ENCODE data around the gene CRB2. TPM values are rescaled to one million over a fixed set of nuclear protein-coding genes. Genes with fewer than 3 reads are reported as not detected.

The CRB2 gene
- total and polyA plus RNA-seq, 2 donors (not counting 1 experiment from before 2014, with no cell fraction given): 1.4 to 2.4 TPM

DNA sequence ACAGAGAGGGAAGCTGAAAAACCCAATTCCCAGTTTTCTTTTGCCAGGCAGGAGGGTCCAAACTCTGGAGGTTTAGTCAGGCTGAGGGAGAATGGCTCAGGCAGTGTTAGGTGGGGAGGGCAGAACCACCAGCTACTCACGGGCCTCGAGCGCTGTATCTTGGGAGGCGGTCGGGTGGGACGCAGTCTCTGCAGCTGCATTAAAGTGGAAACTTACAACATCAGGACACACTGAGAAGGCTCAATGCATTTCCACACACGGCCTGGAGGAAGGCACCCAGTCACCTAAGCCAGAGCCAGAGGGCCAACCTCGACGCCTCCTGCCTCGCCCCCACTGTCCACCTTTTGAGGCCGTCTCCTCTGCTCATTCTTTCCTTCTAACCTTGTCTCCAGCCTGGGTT is 55.6 kb downstream of the CRB2 start:
- TF ChIP-seq, protein P1, sequence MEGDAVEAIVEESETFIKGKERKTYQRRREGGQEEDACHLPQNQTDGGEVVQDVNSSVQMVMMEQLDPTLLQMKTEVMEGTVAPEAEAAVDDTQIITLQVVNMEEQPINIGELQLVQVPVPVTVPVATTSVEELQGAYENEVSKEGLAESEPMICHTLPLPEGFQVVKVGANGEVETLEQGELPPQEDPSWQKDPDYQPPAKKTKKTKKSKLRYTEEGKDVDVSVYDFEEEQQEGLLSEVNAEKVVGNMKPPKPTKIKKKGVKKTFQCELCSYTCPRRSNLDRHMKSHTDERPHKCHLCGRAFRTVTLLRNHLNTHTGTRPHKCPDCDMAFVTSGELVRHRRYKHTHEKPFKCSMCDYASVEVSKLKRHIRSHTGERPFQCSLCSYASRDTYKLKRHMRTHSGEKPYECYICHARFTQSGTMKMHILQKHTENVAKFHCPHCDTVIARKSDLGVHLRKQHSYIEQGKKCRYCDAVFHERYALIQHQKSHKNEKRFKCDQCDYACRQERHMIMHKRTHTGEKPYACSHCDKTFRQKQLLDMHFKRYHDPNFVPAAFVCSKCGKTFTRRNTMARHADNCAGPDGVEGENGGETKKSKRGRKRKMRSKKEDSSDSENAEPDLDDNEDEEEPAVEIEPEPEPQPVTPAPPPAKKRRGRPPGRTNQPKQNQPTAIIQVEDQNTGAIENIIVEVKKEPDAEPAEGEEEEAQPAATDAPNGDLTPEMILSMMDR (IDR thresholded peaks at IDR 0.05): no peak
- TF ChIP-seq EZH2 (IDR thresholded peaks at IDR 0.05; ENCODE audit: borderline replicate concordance, insufficient read depth, low read depth, low read length, poor library complexity, severe bottlenecking): no peak
- intact Hi-C loops (cut with micrococcal nuclease): no loop called here
- no peaks in the 10 kb centered on the region for H3K9me3 Mint-ChIP-seq (ENCODE audit: insufficient read depth)

DNA sequence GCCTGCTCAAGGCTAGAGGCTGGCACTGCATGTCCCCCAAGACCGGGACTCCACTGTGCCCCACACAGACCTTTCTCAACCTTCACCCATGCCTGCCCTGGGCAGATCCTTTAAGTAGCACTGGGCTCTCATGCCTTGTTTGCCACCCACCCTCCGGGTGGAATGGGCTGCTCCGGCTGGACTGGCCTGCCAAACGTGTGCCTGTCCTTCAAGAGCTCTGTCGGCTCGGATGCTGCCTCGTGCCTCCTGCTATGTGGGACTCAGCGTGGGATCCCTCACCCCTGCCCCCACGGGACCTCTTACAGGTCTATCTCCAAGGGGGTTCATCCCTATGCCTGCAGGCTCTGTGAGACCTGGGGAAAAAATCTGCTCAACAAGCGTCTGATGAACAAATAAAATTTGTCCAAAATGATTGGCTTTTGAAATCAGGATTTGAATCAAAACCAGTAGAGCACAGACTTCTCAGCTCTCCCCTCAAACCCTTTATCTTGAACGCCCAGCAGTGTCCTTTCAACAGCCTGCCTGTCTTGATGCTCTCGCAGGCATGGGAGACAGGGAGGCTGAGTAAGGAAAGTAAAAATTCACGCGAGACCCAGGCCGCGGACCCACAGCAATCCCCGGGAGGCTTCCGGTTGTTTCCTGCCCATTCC is 56.3 kb downstream of the CRB2 start:
- 94% methylated on average over 17 of the region's 18 CpGs for WGBS (ENCODE audit: insufficient coverage)
- no peak for ATAC-seq (ENCODE audit: low read depth)
- ChIA-PET POLR2A (no interaction called here), CTCF (no interaction called here)
- intact Hi-C loops (cut with micrococcal nuclease): no loop called here
- no peak overlapping the region for H2AFZ ChIP-seq (ENCODE audit: insufficient read depth, low read depth, low read length, poor library complexity, severe bottlenecking)
- no peaks in the 10 kb centered on the region for H3K4me1 ChIP-seq (ENCODE audit: control insufficient read depth in 2 of 2, insufficient read depth in 2 of 2, low read length in 2 of 2)
- no peaks in the 10 kb centered on the region for H3K9me3 Mint-ChIP-seq (ENCODE audit: insufficient read depth)
- no peaks in the 10 kb centered on the region for H4K20me1 ChIP-seq (ENCODE audit: control insufficient read depth, insufficient read depth, low read length, poor library complexity, severe bottlenecking)
- no peak overlapping the region for H3K27ac Mint-ChIP-seq
- H3K27ac ChIP-seq (ENCODE audit: low read length in 2 of 2): no peak overlapping the region
- no peak overlapping the region for H3K9ac ChIP-seq (ENCODE audit: low read length)
- no peak overlapping the region for H3K4me2 ChIP-seq (replicated peaks; ENCODE audit: low read depth, low read length, poor library complexity, severe bottlenecking)
- H3K4me1 Mint-ChIP-seq: no peaks in the 10 kb centered on the region
- H3K79me2 ChIP-seq (ENCODE audit: control insufficient read depth, insufficient read depth, low read length): no peaks in the 10 kb centered on the region
- H3K4me3 ChIP-seq (ENCODE audit: control extremely low read depth in 1 of 5, extremely low read depth in 1 of 5, insufficient read depth in 1 of 5, low read depth in 2 of 5, low read length in 4 of 5): no peak overlapping the region
- peaks cover 0 to 5% of the 10 kb centered on the region in 2 experiments for H3K36me3 ChIP-seq (replicated peaks in 1 of 2; ENCODE audit: control extremely low read depth in 1 of 2, control insufficient read depth in 1 of 2, extremely low read depth in 1 of 2, insufficient read depth in 2 of 2, low read length in 1 of 2)
- TF ChIP-seq, protein P1 (IDR thresholded peaks at IDR 0.05): no peak
- TF ChIP-seq EZH2 (IDR thresholded peaks at IDR 0.05; ENCODE audit: borderline replicate concordance, insufficient read depth, low read depth, low read length, poor library complexity, severe bottlenecking): no peak
- H3K4me3 Mint-ChIP-seq: no peak overlapping the region
- H3K27me3 ChIP-seq (replicated peaks in 1 of 4; ENCODE audit: control extremely low read depth in 1 of 4, control insufficient read depth in 3 of 4, insufficient read depth in 4 of 4, low read length in 3 of 4): no peaks in the 10 kb centered on the region
- no peak for DNase-seq
- H3K9me3 ChIP-seq (ENCODE audit: control extremely low read depth in 1 of 3, control insufficient read depth in 2 of 3, insufficient read depth in 1 of 3, low read length in 2 of 3): no peaks in the 10 kb centered on the region
- H3K27me3 Mint-ChIP-seq: no peaks in the 10 kb centered on the region

More for the DNA sequence above, 55.6 kb downstream of the CRB2 start:
- no peak overlapping the region for H3K4me3 ChIP-seq (ENCODE audit: control extremely low read depth in 1 of 5, extremely low read depth in 1 of 5, insufficient read depth in 1 of 5, low read depth in 2 of 5, low read length in 4 of 5)
- no peak overlapping the region for H3K27ac Mint-ChIP-seq
- no peak overlapping the region for H3K9ac ChIP-seq (ENCODE audit: low read length)
- peaks cover 0 to 5% of the 10 kb centered on the region in 2 experiments for H3K36me3 ChIP-seq (replicated peaks in 1 of 2; ENCODE audit: control extremely low read depth in 1 of 2, control insufficient read depth in 1 of 2, extremely low read depth in 1 of 2, insufficient read depth in 2 of 2, low read length in 1 of 2)
- ChIA-PET POLR2A (no interaction called here), CTCF (no interaction called here)
- H3K27me3 Mint-ChIP-seq: no peaks in the 10 kb centered on the region
- no peak overlapping the region for H2AFZ ChIP-seq (ENCODE audit: insufficient read depth, low read depth, low read length, poor library complexity, severe bottlenecking)
- no peak overlapping the region for H3K4me3 Mint-ChIP-seq
- H3K9me3 ChIP-seq (ENCODE audit: control extremely low read depth in 1 of 3, control insufficient read depth in 2 of 3, insufficient read depth in 1 of 3, low read length in 2 of 3): no peaks in the 10 kb centered on the region
- H3K27me3 ChIP-seq (replicated peaks in 1 of 4; ENCODE audit: control extremely low read depth in 1 of 4, control insufficient read depth in 3 of 4, insufficient read depth in 4 of 4, low read length in 3 of 4): no peaks in the 10 kb centered on the region
- H3K4me1 Mint-ChIP-seq: no peaks in the 10 kb centered on the region
- H4K20me1 ChIP-seq (ENCODE audit: control insufficient read depth, insufficient read depth, low read length, poor library complexity, severe bottlenecking): no peaks in the 10 kb centered on the region
- H3K27ac ChIP-seq (ENCODE audit: low read length in 2 of 2): no peak overlapping the region
- H3K79me2 ChIP-seq (ENCODE audit: control insufficient read depth, insufficient read depth, low read length): no peaks in the 10 kb centered on the region
- DNase-seq (no peak), ATAC-seq (ENCODE audit: low read depth) (no peak)
- no peaks in the 10 kb centered on the region for H3K4me1 ChIP-seq (ENCODE audit: control insufficient read depth in 2 of 2, insufficient read depth in 2 of 2, low read length in 2 of 2)
- H3K4me2 ChIP-seq (replicated peaks; ENCODE audit: low read depth, low read length, poor library complexity, severe bottlenecking): no peak overlapping the region
- WGBS (ENCODE audit: insufficient coverage): 97% methylated on average over 11 of the region's 11 CpGs
